Hepatocyte (in vitro differentiated cells): Measurements from ENCODE around the gene NUDT19.

Source experiments
- EZH2 ChIP-seq: fragments of 200-600 bp; sonication (generic); IDR thresholded peaks from 2 replicates; pipeline ENCODE4 v1.6.1; 2016; ENCODE audit warnings: antibody characterized with exemption, mild to moderate bottlenecking, borderline replicate concordance
- EZH2phosphoT487 ChIP-seq: fragments of 200-600 bp; sonication (generic); IDR thresholded peaks from one replicate; pipeline ENCODE4 v1.6.1; 2018; ENCODE audit warnings: antibody characterized with exemption, mild to moderate bottlenecking, low read depth, moderate library complexity; ENCODE audit not compliant: unreplicated experiment, severe bottlenecking
- TF ChIP-seq, protein P1 (sequence below): fragments of 200-600 bp; sonication (generic); IDR thresholded peaks from 2 replicates; pipeline ENCODE4 v1.5.1; 2016; ENCODE audit warnings: antibody characterized with exemption, mild to moderate bottlenecking; ENCODE audit not compliant: poor library complexity

DNA sequence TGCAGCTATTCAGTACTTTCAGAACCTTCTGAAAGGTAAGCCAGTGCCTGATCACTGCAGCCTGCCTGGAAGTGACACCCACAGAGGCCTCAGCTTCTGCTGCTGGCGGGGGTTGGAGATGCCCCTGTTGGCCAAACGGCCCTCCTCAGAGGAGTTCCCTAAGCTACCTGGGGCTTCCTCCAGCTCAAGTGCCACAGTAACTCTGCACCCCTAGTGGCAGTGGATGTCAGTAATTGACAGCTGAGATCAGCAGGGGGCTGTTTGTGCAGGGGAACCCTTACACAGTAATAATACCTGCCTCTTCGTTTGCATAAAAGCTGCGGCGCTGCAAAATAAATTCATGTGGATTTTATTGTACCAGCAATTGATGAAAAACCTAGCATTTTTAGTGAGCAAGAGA lies 56.9 kb downstream of the NUDT19 start:
- no peak for TF ChIP-seq EZH2
- TF ChIP-seq, protein P1, sequence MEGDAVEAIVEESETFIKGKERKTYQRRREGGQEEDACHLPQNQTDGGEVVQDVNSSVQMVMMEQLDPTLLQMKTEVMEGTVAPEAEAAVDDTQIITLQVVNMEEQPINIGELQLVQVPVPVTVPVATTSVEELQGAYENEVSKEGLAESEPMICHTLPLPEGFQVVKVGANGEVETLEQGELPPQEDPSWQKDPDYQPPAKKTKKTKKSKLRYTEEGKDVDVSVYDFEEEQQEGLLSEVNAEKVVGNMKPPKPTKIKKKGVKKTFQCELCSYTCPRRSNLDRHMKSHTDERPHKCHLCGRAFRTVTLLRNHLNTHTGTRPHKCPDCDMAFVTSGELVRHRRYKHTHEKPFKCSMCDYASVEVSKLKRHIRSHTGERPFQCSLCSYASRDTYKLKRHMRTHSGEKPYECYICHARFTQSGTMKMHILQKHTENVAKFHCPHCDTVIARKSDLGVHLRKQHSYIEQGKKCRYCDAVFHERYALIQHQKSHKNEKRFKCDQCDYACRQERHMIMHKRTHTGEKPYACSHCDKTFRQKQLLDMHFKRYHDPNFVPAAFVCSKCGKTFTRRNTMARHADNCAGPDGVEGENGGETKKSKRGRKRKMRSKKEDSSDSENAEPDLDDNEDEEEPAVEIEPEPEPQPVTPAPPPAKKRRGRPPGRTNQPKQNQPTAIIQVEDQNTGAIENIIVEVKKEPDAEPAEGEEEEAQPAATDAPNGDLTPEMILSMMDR, result peak; percentile 7
- no peak for TF ChIP-seq EZH2phosphoT487
